Measurements from ENCODE around the gene CLDN12. TPM values are rescaled to one million over a fixed set of nuclear protein-coding genes. Genes with fewer than 3 reads are reported as not detected.
"Not testable (repeated sequence)": the region's sequence is repeated elsewhere in the genome, so short reads cannot be mapped to it uniquely, and the experiment has no call there.

The CLDN12 gene
- total RNA-seq, 1 donor from 2014 or later: 11.1 TPM

DNA sequence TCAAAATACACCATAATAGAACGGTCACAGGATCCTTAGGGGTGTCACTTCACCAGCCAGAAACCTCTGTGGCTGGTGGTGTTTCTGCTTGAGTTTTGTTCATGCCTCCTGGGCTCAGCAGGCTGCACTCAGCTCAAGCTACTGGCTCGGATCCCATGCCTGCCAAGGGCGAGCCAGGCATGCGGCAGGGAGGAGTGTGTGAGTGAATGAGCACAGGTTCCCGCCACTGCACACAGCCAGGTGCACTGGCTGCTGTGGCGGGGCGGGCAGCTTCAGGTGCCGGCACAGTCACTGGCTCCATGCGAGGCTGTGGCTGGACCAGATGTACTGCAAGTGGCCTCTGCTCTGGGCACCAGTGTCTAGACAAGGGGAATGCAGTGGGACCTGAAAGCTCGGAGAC, 29.5 kb downstream of the CLDN12 start:
- no peak for DNase-seq (ENCODE audit: extremely low read depth, low read depth, low spot score)

- no peak for DNase-seq (ENCODE audit: extremely low read depth, low read depth, low spot score)
Observed at GRCh38 chr7:90433221-90433620, 30.0 kb downstream of the CLDN12 start.

- no peak for DNase-seq (ENCODE audit: extremely low read depth, low read depth, low spot score)
Observed at GRCh38 chr7:90445633-90446032, 42.4 kb downstream of the CLDN12 start.

DNA sequence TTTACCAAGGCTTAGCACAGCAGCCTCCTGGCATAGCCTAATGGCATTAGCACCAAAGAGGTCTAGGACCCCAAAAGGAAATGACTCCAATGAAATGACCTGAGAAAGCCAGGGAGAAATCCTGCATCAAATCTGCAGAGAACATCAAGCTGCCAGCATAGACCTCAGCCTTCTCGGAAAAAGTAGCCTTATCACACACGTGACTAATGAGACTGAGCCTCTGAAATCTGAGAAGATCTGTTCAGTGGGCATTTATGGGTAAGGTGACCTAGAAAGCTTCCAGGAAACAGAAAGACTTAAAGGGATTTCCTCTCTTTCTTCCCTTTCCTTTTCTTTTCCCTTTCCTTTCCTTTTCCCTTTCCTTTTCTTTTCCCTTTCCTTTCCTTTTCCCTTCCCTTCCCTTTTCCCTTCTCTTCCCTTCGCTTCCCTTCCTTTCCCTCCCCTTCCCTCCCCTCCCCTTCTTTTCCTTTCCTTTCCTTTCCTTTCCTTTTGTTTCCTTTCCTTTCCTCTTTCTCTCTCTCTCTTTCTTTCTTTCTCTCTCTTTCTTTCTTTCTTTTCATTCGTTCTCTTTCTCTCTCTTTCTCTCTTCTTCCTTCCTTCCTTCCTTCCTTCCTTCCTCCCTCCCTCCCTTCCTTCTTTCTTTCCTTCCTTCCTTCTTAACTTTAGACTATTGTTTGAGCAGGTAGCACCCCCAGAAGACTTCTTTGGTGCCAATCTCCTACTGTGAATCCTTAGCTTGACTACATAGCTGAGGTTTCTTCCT, 43.1 kb downstream of the CLDN12 start:
- no peak for DNase-seq (ENCODE audit: extremely low read depth, low read depth, low spot score)

DNA sequence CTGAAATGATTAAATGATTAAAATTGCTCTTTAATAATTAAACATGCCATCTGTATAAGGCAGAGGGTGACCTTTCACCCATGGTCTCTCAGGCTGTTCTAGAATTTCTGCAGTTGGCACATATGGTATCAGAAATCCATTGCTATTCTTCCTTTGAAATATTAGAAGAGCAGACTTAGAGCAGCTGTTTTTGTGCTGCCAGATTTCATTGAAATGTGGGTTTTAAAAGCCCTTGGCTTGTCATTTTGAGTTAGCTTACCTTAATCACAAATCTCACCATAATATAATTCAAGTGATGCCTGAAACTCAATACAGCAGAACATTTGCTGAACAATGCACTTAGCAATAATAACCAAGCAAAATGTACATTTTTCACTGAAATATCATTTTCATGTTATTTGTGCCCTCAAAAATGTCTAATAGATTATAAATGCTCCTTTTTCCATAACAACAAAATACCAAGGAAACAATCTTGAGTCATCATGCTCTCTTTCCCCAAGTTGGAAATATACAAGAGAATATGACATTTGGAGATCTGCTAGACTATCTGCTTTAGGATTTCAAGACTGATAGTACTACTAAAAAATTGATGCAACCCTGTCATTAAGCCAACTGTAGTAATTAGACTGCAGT, 50.1 kb downstream of the CLDN12 start:
- DNase-seq (ENCODE audit: extremely low read depth, low read depth, low spot score): no peak

GRCh38 chr7:90453931-90454330, 50.7 kb downstream of the CLDN12 start:
- no peak for DNase-seq (ENCODE audit: extremely low read depth, low read depth, low spot score)

- no peak for DNase-seq (ENCODE audit: extremely low read depth, low read depth, low spot score)
Observed at GRCh38 chr7:90455163-90456030, 52.1 kb downstream of the CLDN12 start.

DNA sequence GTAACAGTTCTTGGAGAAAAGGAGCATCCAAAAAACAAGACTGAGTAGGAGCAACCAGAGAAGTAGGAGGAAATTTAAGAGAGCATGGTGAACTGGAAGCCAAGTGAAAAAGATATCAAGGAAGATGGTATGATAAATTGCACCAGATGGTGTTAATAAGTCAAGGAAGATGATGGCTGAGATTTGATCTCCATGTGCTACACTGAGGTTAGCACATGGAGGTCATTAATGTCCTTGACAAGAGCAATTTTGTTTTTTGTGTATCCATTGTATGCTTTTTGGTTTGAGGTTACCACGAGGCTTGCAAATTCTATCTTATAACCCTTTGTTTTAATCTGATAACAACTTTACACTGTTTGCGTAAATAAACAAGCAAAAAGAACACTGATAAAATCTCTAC, 54.8 kb downstream of the CLDN12 start:
- DNase-seq (ENCODE audit: extremely low read depth, low read depth, low spot score): no peak

DNA sequence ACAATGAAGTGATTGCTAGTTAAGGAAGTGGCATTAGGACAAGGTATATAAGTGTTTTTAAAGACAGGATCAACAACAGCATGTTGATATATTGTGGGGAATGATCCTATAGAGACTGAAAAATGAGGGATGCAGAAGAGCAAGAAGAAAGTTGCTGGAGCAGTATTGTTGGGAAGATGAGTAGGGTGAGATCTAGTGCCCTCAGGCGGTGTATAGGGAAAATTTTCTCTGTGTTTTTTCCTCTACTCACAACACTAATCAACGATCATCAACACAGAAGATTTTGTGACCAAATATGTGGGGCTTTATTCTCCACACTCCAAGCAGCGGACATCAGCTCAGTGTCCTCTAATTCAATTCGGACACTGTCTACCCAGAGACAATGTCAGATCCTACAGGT, 56.6 kb downstream of the CLDN12 start:
- no peak for DNase-seq (ENCODE audit: extremely low read depth, low read depth, low spot score)

DNA sequence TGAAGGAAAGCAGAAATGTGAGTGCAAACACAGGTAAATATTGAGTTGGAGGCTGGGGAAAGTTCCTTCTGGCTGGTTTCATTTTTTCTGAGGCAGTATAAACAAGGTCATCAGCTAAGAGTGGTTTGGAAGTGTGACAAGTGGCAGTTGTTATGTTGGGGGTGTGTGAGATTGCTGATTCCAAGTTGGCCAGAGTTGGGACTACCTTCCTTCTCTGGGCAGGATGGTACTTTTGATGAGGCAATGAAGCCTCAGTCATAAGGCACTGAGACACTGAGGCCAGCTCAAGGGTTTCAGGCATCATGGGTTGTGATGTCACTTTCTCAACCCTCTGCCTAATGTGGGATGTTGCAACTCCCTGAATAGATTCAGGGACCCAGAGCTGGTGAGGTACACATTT, 58.0 kb downstream of the CLDN12 start:
- no peak for DNase-seq (ENCODE audit: extremely low read depth, low read depth, low spot score)

DNA sequence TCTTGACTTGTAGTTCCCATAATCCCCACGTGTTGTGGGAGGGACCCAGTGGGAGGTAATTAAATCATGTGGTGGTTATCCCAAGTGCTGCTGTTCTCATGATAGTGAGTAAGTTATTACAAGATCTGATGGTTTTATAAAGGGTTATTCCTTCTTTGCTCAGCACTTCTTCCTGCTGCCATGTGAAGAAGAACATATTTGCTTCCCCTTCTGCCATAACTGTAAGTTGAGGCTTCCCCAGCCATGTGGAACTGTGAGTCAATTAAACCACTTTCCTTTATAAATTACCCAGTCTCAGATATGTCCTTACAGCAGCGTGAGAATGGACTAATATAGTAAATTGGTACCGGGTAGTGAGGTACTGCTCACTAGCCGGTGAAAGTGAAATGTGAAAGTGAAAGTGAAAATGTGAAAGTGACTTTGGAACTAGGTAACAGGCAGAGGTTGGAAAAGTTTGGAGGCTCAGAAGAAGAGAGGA, 59.9 kb downstream of the CLDN12 start:
- DNase-seq (ENCODE audit: extremely low read depth, low read depth, low spot score): not testable (repeated sequence)

Other genes starting within 250 kb of the CLDN12 start
- 1.5 and 5.5 TPM in 2 replicates for gene STEAP1, start 249.0 kb upstream of the CLDN12 start, total RNA-seq
- 0.05 and 0.70 TPM in 2 replicates for gene STEAP2, start 191.7 kb upstream of the CLDN12 start, total RNA-seq
- 0.10 and 0.88 TPM in 2 replicates for gene CFAP69, start 158.3 kb upstream of the CLDN12 start, total RNA-seq
- gene FAM237B, start 82.2 kb upstream of the CLDN12 start, total RNA-seq: not detected in 2 replicates
- 8.6 and 9.0 TPM in 2 replicates for gene GTPBP10, start 56.7 kb upstream of the CLDN12 start, total RNA-seq
- gene PTTG1IP2, start 66.2 kb downstream of the CLDN12 start, total RNA-seq: not detected in 2 replicates
- 3.9 and 8.3 TPM in 2 replicates for gene CDK14, start 192.9 kb downstream of the CLDN12 start, total RNA-seq

All from glomerular endothelial cell (primary cell).